Measurements from ENCODE around the gene DUS1L.

Gene DUS1L

DNA sequence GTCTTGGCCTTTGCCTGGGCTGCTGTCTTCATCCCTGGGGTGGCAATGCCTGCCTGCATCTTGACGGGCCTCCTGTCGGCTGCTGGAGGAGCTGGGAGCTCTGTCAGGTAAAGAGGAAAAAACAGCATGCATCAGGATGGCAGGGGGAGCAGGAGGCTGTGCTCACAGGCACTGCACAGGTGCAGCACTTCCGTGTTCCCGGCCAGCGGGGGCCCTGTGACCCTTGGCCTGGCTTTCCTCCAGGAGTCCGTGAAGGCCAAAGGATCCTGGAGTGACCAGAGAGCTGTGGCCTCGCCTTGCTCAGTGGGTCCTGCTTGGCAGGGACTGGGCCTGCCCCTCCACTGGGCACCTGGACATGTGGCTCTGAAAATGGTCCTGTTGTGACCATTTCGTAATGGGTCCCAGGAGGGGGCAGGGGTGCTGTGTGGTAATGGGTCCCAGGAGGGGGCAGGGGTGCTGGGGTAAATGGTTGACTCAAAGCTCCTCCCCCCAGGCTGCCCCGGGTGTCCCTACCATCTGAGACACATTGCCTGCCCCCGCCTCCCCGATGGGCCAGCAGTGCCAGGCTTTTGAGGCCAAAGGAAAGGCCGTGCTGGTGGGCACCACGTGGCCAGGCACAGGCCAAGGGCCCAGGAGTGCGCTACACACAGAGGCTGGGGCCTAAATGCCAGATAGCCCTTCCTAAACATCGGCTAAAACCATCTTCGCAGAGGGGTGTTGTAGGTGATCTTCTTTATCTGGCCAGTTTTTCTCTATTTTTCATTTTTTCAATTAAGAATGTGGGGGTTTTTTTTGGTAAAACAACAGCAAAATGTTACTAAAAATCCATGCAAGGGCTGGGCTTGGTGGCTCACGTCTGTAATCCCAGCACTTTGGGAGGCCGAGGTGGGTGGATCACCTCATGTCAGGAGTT lies 36.4 kb upstream of the DUS1L start:
- no peak for DNase-seq (ENCODE audit: low read depth)
- H3K4me3 ChIP-seq (ENCODE audit: low read length) = no peak overlapping the region
- no peak for TF ChIP-seq CTCF (IDR thresholded peaks at IDR 0.05; ENCODE audit: insufficient read depth, low read depth, low read length, missing control alignments)

- no peak for DNase-seq (ENCODE audit: low read depth)
- H3K4me3 ChIP-seq (ENCODE audit: low read length) = no peak overlapping the region
- no peak for TF ChIP-seq CTCF (IDR thresholded peaks at IDR 0.05; ENCODE audit: insufficient read depth, low read depth, low read length, missing control alignments)
Observed at GRCh38 chr17:82101301-82101715, 35.7 kb upstream of the DUS1L start.

DNA sequence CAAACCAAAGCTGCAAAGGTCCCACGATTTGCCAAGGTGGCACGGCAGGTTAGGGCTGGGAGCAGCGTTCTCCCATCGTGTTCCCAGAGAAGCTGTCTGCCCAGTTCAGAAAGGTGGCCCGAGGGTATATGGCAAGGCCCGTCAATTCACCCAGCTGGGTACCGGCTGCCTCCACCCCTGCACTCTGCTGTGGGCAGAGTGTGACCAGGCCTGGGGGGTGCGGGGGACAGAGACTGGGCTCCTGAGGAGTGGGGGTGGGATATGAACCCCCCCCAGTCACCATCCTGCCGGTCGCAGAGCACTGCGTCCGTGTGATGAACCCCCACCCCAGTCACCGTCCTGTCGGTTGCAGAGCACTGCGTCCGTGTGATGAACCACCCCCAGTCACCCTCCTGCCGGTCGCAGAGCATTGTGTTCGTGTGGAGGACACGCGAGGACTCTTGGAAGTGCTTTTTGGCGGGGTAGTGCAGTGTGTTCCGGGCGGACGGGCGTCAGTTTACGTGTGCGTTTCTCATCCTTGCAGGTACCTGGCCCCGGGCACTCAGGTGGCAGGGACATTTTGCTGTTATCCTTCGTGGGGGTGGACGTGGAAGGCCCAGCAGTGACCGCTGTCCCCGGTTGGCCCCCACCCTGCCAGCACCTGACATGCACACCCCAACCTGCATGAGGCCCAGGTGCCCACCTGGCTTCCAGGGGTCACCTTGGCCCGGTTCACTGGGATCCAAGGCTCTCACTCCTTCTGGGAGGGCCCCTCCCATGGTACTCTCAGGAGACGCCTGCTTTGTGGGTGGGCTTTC lies 35.1 kb upstream of the DUS1L start:
- H3K4me3 ChIP-seq (ENCODE audit: low read length) = no peak overlapping the region
- DNase-seq (ENCODE audit: low read depth) = no peak
- no peak for TF ChIP-seq CTCF (IDR thresholded peaks at IDR 0.05; ENCODE audit: insufficient read depth, low read depth, low read length, missing control alignments)

GRCh38 chr17:82098939-82099763 lies 33.5 kb upstream of the DUS1L start:
- peak overlapping the region; percentile 46 for H3K4me3 ChIP-seq (ENCODE audit: low read length)
- no peak for DNase-seq (ENCODE audit: low read depth)
- no peak for TF ChIP-seq CTCF (IDR thresholded peaks at IDR 0.05; ENCODE audit: insufficient read depth, low read depth, low read length, missing control alignments)

GRCh38 chr17:82098169-82098938 lies 32.8 kb upstream of the DUS1L start, which contains the start of gene FASN:
TSS of gene FASN (minus strand) at chr17:82098236. CDS start at chr17:82096445, 1,791 bp downstream.
- TF ChIP-seq CTCF (IDR thresholded peaks at IDR 0.05; ENCODE audit: insufficient read depth, low read depth, low read length, missing control alignments) = peak; percentile 31

GRCh38 chr17:82097919-82098168 lies 32.2 kb upstream of the DUS1L start:
- no peak for DNase-seq (ENCODE audit: low read depth)
- peak overlapping the region; percentile 72 for H3K4me3 ChIP-seq (ENCODE audit: low read length)
- no peak for TF ChIP-seq CTCF (IDR thresholded peaks at IDR 0.05; ENCODE audit: insufficient read depth, low read depth, low read length, missing control alignments)

More at GRCh38 chr17:82098169-82098938, 32.8 kb upstream of the DUS1L start, which contains the start of gene FASN:
- H3K4me3 ChIP-seq (ENCODE audit: low read length) = peak within 1 kb of the TSS; percentile 72
- DNase-seq (ENCODE audit: low read depth) = peak; percentile 97
